HEK293 (cell line): Measurements from ENCODE around the gene TRABD2A.

Experiments used
- CTCF ChIA-PET: fragments of 350-600 bp; formaldehyde crosslinking; extraction: SDS; loops from one replicate; lab custom pipeline; 2021; ENCODE audit warnings: antibody characterized with exemption; lab: Yijun Ruan, JAX
- POLR2A ChIA-PET: fragments of 300-600 bp; formaldehyde crosslinking; extraction: SDS; loops from one replicate; lab custom pipeline; 2020; ENCODE audit warnings: antibody characterized with exemption, inconsistent platforms; lab: Yijun Ruan, JAX
- H3K27ac ChIP-seq: fragments of 200-500 bp; sonication (Bioruptor generic); 2 replicates; pipeline ENCODE4 v1.5.1; 2014; ENCODE audit warnings: low read depth, low read length, control low read depth, inconsistent platforms; ENCODE audit errors: extremely low read depth
- H3K36me3 ChIP-seq, 2 experiments: fragments of 200-500 bp in 1 of 2; sonication (Bioruptor generic) in 1 of 2; 1 replicate in 1 of 2; 2 replicates in 1 of 2; pipeline ENCODE4 v1.5.1; 2014 to 2017; ENCODE audit warnings: inconsistent platforms in 2 of 2, low read length in 2 of 2; ENCODE audit not compliant: control insufficient read depth in 2 of 2, insufficient read depth in 1 of 2
- H3K4me1 ChIP-seq: fragments of 200-500 bp; sonication (Bioruptor generic); 2 replicates; pipeline ENCODE4 v1.5.1; 2014; ENCODE audit warnings: mild to moderate bottlenecking, low read length, inconsistent platforms; ENCODE audit not compliant: control insufficient read depth, insufficient read depth
- H3K4me3 ChIP-seq: 2 replicates; pipeline ENCODE4 v1.5.1; 2011; ENCODE audit warnings: low read depth, mild to moderate bottlenecking, control low read depth, low read length, moderate library complexity
- H3K9me3 ChIP-seq: fragments of 200-500 bp; sonication (Bioruptor generic); 2 replicates; pipeline ENCODE4 v1.5.1; 2014; ENCODE audit warnings: low read depth, low read length, inconsistent platforms; ENCODE audit not compliant: control insufficient read depth, insufficient read depth
- ELK4 ChIP-seq: IDR thresholded peaks from 2 replicates; pipeline ENCODE4 v1.6.1; 2011; ENCODE audit warnings: mild to moderate bottlenecking, low read depth, low read length, borderline replicate concordance
- KLF1 ChIP-seq: fragments of 450-650 bp; formaldehyde crosslinking; IDR thresholded peaks from 2 replicates; pipeline ENCODE4 v1.5.1; 2016; ENCODE audit warnings: missing biosample characterization, missing genetic modification characterization
- PBX3 ChIP-seq: sonication (generic); formaldehyde crosslinking; IDR thresholded peaks from 2 replicates; pipeline ENCODE4 v1.8.1; 2022; ENCODE audit warnings: mild to moderate bottlenecking, moderate library complexity, missing genetic modification reagents
- PRDM6 ChIP-seq: fragments of 450-650 bp; formaldehyde crosslinking; IDR thresholded peaks from 2 replicates; pipeline ENCODE4 v1.5.1; 2017; ENCODE audit warnings: missing biosample characterization, missing genetic modification characterization
- SP2 ChIP-seq: fragments of 450-650 bp; formaldehyde crosslinking; IDR thresholded peaks from 2 replicates; pipeline ENCODE4 v1.5.1; 2016; ENCODE audit warnings: missing biosample characterization, missing genetic modification characterization
- YY1 ChIP-seq: fragments of 450-650 bp; formaldehyde crosslinking; IDR thresholded peaks from 2 replicates; pipeline ENCODE4 v1.5.1; 2018; ENCODE audit warnings: missing biosample characterization, missing genetic modification characterization
- YY2 ChIP-seq: fragments of 450-650 bp; formaldehyde crosslinking; IDR thresholded peaks from 2 replicates; pipeline ENCODE4 v1.5.1; 2016; ENCODE audit warnings: missing biosample characterization, missing genetic modification characterization
- ZBTB7A ChIP-seq: fragments of 450-650 bp; formaldehyde crosslinking; IDR thresholded peaks from 2 replicates; pipeline ENCODE4 v1.5.1; 2016; ENCODE audit warnings: low read depth, missing biosample characterization, missing genetic modification characterization
- ZFHX2 ChIP-seq: fragments of 450-650 bp; formaldehyde crosslinking; conservative IDR thresholded peaks from 2 replicates; pipeline ENCODE4 v1.5.1; 2016; ENCODE audit warnings: missing biosample characterization, missing genetic modification characterization
- ZFP41 ChIP-seq: fragments of 450-650 bp; formaldehyde crosslinking; IDR thresholded peaks from 2 replicates; pipeline ENCODE4 v1.5.1; 2016; ENCODE audit warnings: missing biosample characterization, missing genetic modification characterization, borderline replicate concordance
- ZNF132 ChIP-seq: fragments of 450-650 bp; formaldehyde crosslinking; IDR thresholded peaks from 2 replicates; pipeline ENCODE4 v1.5.1; 2017; ENCODE audit warnings: missing biosample characterization, missing genetic modification characterization, borderline replicate concordance
- ZNF148 ChIP-seq: fragments of 450-650 bp; formaldehyde crosslinking; IDR thresholded peaks from 2 replicates; pipeline ENCODE4 v1.5.0; 2017; ENCODE audit warnings: missing biosample characterization, missing genetic modification characterization, borderline replicate concordance
- ZNF19 ChIP-seq: fragments of 450-650 bp; formaldehyde crosslinking; IDR thresholded peaks from 2 replicates; pipeline ENCODE4; 2016; ENCODE audit warnings: missing biosample characterization, missing genetic modification characterization, low read depth
- ZNF335 ChIP-seq: fragments of 450-650 bp; formaldehyde crosslinking; conservative IDR thresholded peaks from 2 replicates; pipeline ENCODE4 v1.5.1; 2016; ENCODE audit warnings: missing biosample characterization, missing genetic modification characterization
- ZNF37A ChIP-seq: fragments of 450-650 bp; IDR thresholded peaks from 2 replicates; pipeline ENCODE4 v1.5.1; 2018; ENCODE audit warnings: missing biosample characterization, missing genetic modification characterization
- ZNF449 ChIP-seq: fragments of 450-650 bp; formaldehyde crosslinking; IDR thresholded peaks from 2 replicates; pipeline ENCODE4 v1.5.1; 2017; ENCODE audit warnings: missing biosample characterization, mild to moderate bottlenecking, missing genetic modification characterization, moderate library complexity
- ZNF544 ChIP-seq: fragments of 450-650 bp; formaldehyde crosslinking; IDR thresholded peaks from 2 replicates; pipeline ENCODE4 v1.5.0; 2017; ENCODE audit warnings: missing biosample characterization, missing genetic modification characterization
- ZNF561 ChIP-seq: fragments of 450-650 bp; IDR thresholded peaks from 2 replicates; pipeline ENCODE4 v1.5.1; 2018; ENCODE audit warnings: missing biosample characterization, missing genetic modification characterization, borderline replicate concordance
- ZNF629 ChIP-seq: fragments of 450-650 bp; formaldehyde crosslinking; IDR thresholded peaks from 2 replicates; pipeline ENCODE4 v1.5.1; 2017; ENCODE audit warnings: missing biosample characterization, missing genetic modification characterization
- ZNF776 ChIP-seq: fragments of 450-650 bp; formaldehyde crosslinking; IDR thresholded peaks from 2 replicates; pipeline ENCODE4 v1.5.0; 2017; ENCODE audit warnings: missing biosample characterization, missing genetic modification characterization, borderline replicate concordance
- ZNF837 ChIP-seq: fragments of 450-650 bp; formaldehyde crosslinking; IDR thresholded peaks from 2 replicates; pipeline ENCODE4 v1.5.1; 2016; ENCODE audit warnings: missing biosample characterization, missing genetic modification characterization
- ZNF843 ChIP-seq: fragments of 450-650 bp; formaldehyde crosslinking; IDR thresholded peaks from 2 replicates; pipeline ENCODE4 v1.5.1; 2016; ENCODE audit warnings: missing biosample characterization, missing genetic modification characterization
- ZSCAN30 ChIP-seq: fragments of 450-650 bp; IDR thresholded peaks from 2 replicates; pipeline ENCODE4 v1.5.1; 2018; ENCODE audit warnings: missing biosample characterization, mild to moderate bottlenecking, missing genetic modification characterization, moderate library complexity

Gene TRABD2A

GRCh38 chr2:84896567-84896966 lies 15.7 kb upstream of the TRABD2A start:
- POLR2A ChIA-PET = no interaction called here
- Histone ChIP-seq H3K9me3 (no peaks in the 10 kb centered on the region), H3K4me1 (no peaks in the 10 kb centered on the region)
- TF ChIP-seq ZNF132 (tag by site-specific recombination) (no peak), YY1 (tag by site-specific recombination) (no peak), ZNF629 (tag by site-specific recombination) (no peak), ELK4 (no peak), ZBTB7A (no peak), ZNF843 (tag by site-specific recombination) (no peak), ZNF837 (no peak), ZFHX2 (tag by site-specific recombination) (no peak), ZNF335 (tag by site-specific recombination) (no peak), ZSCAN30 (no peak), ZNF19 (no peak), ZFP41 (tag by site-specific recombination) (no peak), KLF1 (tag by site-specific recombination) (no peak), YY2 (tag by site-specific recombination) (no peak), PRDM6 (no peak), ZNF561 (tag by site-specific recombination) (no peak), PBX3 (CRISPR knock-in tag) (no peak), ZNF37A (no peak)
- TF ChIP-seq, all 188 proteins: peak for 0
- no peaks in the 10 kb centered on the region for H3K36me3 ChIP-seq
- no peak overlapping the region for H3K4me3 ChIP-seq
- CTCF ChIA-PET = interaction anchor here (1.4 kb wide), 1 partner anchor 29 kb away, joined by 9 read pairs; no protein-coding TSS in a partner anchor
- H3K27ac ChIP-seq = no peak overlapping the region

GRCh38 chr2:84894758-84895520 lies 14.1 kb upstream of the TRABD2A start:
- CTCF ChIA-PET = interaction anchor here (1.0 kb wide), 1 partner anchor 31 kb away, joined by 4 read pairs; no protein-coding TSS in a partner anchor
- TF ChIP-seq SP2 (tag by site-specific recombination) (no peak), ZNF544 (no peak), ZNF148 (tag by site-specific recombination) (no peak), ZNF776 (no peak), ZNF449 (tag by site-specific recombination) (no peak)
- no peaks in the 10 kb centered on the region for H3K9me3 ChIP-seq
- H3K4me1 ChIP-seq = no peaks in the 10 kb centered on the region
- no peak overlapping the region for H3K4me3 ChIP-seq
- H3K27ac ChIP-seq = no peak overlapping the region
- no peaks in the 10 kb centered on the region for H3K36me3 ChIP-seq
- POLR2A ChIA-PET = no interaction called here
